Midbrain (tissue), 1 donor: Measurements from ENCODE around the gene WFS1.
A peak's percentile ranks its signal among the peaks of the same experiment; 100 is the strongest.

Experiments
- DNase-seq: peaks from one replicate; lab custom pipeline; 2025; lab: John Stamatoyannopoulos, UW

WFS1 gene

DNA sequence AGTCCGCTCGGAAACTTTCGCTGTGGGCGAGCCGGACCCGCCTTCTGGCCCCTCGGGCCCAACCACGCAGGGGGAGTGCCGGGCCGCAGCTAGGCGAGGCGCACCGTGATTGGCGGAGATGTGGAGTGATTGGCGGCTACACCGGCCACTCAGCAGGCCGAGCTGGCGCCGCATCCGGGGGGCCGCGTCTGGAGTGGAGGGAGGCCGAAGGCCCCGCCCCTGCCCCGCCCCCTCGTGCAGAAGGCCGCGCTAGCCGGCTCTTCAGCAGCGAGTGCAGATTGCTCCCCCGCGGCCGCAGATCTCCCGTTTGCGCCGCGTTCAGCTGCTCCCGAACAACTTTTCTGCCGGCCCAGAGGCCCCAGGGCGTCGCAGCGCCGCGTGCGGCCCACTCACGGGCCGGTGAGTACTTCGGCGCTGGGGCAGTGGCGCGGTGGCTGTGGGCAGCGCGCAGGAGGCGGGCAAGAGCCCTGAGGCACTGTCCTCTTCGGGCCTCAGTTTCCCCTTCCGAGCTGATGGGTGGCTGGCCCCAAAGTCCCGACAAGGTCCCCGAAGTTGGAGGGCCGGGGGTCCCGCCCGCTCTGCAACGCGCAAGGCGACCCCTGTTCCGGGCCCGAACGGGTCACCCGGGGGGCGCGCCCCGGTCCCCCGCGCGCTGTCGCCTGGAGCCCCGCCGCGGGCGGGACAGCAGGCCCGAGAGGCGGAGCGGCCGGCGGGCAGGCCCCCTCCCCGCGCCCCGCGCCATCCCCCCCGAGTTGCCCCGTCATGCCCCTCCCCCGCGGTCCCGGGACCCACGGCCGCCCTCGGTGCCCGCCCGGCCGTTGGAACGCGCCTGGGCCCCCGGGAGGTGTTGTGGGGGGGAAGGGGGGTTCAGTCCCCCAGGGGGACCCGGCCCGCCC is at the start of gene WFS1:
TSS of gene WFS1 (plus strand) at position 235 of the 896 bp plus-strand sequence. CDS start 7,606 bp downstream, outside the sequence.
- peak; percentile 99 for DNase-seq

GRCh38 chr4:6221301-6221850 is 48.3 kb upstream of the WFS1 start:
- no peak for DNase-seq

DNA sequence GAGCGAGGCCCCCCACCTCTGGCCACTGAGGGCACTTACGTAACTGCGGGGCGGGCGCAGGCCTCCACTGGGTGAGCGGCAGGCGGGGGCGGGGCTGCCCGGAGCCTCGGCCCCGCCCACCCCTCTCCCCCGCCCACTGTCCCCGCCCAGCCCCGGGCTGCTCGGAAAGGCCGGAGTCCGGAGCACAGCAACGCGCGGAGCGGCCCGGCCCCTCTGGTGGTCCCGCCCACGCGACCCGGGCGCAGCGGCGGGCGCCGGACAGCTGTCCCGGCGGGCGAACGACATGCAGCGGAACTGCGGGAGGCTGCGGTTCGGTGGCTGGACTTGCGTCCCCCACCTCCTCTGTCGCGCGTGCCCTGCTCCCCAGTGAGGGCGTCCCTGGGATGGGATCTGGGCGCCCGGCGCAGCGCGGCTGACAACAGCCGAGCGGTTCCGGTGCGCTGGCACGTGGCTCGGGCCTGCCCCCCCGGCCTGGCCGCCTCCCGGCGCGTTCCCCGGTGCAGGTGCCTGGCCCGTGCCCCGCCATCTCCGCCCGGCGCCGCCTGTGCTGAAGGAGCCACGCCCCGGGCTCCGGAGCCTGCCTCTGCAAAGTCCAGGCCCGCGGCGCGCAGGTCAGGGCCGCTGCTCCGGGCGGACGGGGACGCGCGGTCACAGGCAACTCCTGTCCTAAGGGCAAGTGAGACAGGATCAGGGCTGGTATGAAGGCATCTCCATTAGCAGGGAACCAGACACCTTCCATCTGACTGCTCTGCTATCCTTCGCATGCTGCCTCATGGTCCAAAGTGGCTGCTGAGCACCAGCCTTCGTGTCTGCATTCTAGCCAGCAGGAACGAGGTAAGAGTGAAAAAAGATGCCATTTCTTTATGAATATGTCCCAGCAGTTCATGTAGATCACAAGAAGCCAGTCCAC is 47.5 kb upstream of the WFS1 start:
- DNase-seq: peak; percentile 81

GRCh38 chr4:6222761-6223292 is 46.8 kb upstream of the WFS1 start:
- peak; percentile 48 for DNase-seq

GRCh38 chr4:6224735-6225134 is 44.9 kb upstream of the WFS1 start:
- DNase-seq: no peak

DNA sequence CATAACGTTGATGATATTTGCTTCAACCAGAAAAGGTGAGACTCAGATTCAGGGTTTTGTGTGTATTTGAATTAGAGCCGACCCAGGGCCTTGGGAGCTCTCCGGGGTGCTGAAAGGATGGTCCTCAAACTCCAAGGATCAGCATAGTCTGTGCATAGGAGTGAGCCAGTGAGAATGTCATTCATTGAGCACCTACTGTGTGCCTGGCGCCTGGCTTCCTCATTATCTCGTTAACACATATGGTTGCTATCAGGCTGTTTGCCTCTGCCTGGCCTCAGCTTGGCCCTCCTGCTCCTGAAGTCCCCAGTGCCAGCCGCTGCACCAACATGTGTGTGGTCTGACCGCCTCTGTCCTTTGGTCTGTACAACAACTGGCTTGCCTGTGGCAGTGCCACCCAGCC is 44.2 kb upstream of the WFS1 start:
- DNase-seq: peak; percentile 36

DNA sequence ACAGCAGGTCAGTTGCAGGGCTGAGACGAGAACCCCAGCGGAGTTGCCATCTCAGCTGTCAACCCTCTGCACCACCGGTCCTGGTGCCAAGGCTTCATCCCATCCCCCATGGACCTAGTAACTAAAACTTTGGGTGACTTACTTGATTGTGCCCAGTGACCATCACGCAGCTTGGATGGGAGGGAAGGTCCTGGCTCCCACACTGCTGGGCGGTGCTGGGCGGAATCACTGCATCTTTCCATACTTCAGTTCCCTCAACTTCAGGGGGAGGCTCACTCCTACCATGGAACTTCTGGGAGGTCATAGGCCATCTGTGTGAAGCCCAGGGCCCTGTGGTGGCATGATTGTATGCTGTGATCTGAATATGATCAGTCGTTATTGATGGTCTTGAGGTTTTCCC is 43.1 kb upstream of the WFS1 start:
- DNase-seq: no peak

DNA sequence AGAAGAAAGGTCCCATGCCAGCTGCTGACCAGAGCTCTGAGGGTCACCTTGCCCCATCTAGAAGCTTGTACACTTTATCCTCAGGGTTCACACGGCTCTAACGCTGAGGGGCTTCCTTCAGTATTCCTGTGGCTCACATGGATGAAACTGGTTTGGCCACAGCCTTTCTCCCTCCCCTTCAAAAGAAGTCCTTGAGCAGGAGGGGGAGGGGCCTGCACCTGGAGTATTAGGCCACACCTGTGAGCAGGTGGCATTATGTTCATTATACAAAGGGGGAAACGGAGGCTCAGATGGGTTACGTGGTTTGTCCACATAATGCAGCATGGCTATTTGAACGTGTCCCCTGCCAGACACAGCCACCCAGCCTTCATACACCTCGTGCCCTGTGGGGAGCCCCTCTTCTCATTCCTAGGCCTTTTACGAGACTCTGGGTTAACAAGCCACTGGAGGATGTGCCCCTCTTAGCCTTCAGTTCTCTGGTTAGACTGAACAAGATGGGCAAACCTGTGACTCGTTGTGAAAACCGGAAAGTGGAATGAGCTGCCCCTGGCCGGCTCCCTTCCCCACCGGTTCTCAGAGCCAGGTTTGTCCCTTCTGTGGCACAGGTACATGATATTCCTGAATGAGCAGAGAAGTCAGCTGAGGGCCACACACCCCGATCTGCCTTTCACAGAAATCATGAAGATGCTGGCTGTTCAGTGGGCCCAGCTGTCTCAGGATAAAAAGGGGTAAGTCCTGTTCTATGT is 42.1 kb upstream of the WFS1 start:
- no peak for DNase-seq

DNA sequence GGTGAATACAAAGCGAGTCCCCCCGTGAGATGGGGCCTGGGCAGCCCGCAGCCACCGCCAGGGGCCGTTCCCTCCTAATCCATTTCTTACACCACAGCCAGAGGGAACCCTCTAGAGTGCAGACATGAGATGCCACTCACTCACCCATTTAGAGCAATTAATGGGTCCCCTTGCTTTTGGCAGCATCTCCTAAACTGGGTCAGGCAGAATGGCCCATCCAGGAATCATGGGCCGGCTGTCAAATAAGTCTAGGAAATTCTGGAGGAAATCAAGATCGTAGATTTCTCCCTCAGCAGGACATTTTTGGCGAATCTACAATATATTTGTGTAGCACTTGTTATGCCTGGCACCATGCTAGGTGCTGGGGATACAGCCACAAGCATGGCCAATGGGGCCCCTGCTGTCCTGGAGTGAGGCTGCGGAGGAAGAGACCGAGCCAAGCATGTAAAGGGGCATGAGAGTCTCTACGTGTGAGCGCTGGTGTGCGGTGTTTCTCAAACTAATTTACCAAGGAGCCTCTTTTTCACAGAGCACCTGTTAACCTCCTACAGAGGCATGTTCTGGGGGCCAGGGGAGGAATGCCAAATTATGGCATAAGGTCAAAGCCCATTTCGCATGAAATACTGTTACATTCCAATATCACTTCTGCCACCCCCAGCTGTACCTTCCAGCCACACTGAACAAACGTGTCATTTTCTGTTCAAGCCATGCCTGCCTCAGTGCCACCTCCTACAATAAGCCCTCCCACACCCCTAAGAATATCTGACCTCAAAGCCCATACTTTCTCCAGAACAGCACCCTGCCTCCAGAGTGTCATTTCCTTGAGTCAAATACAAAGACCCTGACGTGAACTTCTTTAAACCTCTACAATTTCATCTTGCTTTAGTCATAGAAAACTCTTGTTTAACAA is 41.2 kb upstream of the WFS1 start:
- no peak for DNase-seq

DNA sequence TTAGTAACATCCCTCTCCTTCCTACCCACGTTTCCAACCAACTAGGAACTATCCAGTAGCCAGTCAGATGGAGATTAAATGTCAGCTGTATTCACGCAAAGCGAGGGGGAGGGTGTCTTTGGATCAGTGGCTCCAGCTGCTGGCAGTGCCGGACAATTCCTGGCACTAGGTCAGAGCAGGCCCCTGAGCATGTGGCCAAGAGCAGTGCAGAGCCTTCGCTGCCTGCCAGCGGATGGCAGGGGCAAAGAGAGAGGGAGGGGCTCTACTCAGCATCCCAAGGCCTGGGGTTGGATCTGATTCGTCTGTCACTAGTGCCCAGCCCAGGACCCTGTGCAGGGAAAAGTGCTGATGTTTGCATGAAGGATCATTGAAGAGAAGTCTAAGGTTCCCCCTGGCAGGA is 40.6 kb upstream of the WFS1 start:
- peak; percentile 70 for DNase-seq

DNA sequence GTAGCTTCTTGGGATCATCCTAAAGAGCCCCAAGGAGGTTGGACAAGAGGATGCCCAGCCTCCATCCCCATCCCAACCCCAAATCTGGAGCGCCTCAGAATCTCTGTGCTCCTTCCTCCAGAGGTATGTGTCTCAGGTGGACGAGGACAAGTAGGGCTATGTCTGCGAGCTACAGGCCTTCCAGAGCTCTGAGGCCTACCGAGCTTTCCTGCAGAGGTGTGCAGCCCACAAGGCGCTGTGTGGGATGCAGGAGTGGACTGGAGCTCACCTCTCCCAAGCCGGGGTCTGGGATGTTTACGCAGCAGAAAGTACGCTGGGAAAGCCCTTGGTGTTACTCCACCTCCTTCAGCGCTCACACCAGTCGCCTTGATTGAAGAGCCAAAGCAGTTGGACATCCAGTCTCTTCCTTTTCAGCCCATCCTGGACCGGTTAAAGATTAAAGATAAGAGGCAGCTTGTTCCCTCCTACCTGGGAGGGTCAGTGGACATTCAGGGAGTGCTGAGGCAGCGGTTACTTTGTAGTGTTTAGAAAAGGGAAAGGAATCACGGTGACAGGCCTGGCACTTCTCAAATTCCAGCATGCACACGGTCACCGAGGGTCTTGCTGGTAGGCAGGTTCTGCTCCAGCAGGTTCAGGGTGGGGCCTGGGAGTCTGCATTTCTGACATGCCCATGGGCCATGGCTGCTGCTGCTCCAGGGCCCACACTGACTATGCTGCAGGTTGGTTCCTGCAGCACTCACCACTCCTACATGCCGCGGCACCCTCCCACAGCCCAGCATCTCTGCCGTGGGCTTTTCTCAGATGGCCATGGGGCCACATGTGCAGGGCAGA is 39.8 kb upstream of the WFS1 start:
- no peak for DNase-seq

DNA sequence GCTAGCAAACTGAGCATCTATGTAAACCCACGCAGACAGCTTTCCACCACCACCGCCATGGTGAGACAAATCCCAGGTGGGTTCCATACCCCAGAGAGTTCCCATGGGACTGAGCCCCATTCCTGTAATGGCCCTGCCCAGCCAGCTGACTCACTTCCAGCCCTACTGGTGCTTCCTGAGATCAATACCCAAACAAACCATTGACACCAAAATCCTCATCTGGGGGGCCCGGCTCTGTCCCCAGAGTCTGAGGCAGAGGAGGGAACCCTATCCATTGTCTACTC is 39.2 kb upstream of the WFS1 start:
- DNase-seq: no peak

DNA sequence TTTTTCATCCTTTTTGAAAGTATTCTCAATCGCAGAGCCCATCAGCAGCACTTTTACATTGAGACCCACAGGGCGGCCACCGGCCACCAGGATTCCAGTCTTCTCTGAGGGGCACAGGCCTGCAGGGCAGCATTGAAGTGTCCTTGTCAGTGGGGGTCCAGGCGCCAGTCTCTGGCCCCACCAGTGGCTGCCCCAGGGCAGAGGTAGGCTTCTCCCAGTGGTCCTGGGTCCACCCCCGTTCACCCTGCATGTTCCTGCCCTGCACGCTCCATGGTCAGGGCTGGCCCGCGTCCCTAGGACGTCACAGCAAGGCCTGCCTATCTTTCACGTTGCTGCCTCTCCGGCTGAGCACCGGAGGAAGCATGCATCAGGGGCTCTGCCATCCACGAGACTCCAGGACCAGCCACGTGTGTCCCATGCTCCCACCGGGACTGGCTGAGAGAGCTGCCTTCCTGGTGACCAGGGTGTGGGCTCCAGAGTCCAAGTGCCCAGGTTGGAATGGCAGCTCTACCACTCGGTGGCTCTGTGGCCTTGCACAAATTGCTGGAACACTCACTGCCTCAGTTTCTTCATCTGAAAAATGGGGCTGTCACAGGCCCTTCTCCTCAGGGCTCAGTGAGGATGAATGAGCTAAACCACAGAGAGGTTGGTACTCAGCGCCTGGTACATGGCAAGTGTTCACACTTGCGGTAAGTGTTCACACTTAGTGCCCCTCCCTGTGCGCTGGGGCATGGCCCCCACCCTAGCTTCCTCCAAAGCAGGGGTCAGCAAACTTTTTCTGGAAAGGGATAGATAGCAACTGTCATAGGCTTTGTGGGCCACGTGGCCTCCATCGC is 38.6 kb upstream of the WFS1 start:
- DNase-seq: no peak

DNA sequence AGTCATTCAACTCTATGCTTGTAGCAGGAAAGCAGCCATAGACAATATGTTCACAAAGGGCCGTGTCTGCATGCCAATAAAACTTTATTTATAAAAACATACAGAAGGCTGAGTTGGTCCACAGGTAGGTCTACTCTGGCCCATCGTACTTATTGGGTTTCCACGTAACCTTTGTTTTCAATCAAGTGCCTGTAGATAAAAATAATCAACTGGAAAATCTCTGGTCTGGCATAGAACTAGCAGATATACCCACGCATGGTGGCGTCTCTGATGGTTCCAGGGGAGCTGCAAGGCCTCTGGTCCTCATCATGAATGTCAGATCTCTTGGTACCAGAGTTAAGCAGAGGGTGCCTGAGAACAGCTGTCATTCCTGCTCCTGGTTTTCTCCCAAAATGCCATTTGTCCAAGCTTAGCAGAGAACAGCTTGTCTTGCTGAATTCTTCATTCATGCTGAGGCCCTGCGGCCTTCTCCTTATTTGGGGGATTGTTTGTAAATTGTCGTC is 37.9 kb upstream of the WFS1 start:
- DNase-seq: no peak

- DNase-seq: no peak
These were observed 36.5 kb upstream of the WFS1 start for GRCh38 chr4:6232836-6233785.

GRCh38 chr4:6233929-6234328 is 35.7 kb upstream of the WFS1 start:
- no peak for DNase-seq

GRCh38 chr4:6235012-6235411 is 34.6 kb upstream of the WFS1 start:
- no peak for DNase-seq
